Endometrium (tissue), 2 donors: ENCODE measurements around the gene GNAT1.

ENCODE experiments used
- FAIRE-seq: peaks from 2 replicates; lab custom pipeline; 2012; peaks lifted over from hg19 to GRCh38; lab: Jason Lieb, UNC
- donor health status: control.
- donor health status: control.

Gene GNAT1

GRCh38 chr3:50190936-50191660, at the start of gene GNAT1:
TSS of gene GNAT1 (plus strand) at chr3:50191610. CDS start at chr3:50191726, 116 bp downstream.
- no peak for FAIRE-seq

GRCh38 chr3:50146316-50146901, 45.0 kb upstream of the GNAT1 start:
- FAIRE-seq = no peak

DNA sequence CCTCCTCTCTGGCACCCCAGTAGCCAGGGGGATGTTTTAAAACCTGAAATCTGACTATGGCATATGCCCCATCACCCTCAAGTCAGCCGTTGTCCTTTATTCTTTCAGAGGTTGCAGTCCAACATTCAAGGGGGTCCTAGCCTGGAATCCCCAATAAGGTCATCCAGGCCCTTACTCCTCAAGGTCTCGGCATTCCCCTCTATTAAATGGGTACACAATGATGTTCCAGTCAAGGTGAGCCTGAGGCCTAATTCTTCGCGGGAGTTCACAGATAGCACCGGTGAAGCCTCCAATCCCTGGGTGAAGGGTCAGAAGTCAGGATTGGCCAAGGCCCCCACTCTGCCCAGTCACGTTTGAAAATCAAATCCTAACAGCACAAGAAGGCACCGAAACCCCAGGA, 44.4 kb upstream of the GNAT1 start:
- no peak for FAIRE-seq

GRCh38 chr3:50147447-50147846, 44.0 kb upstream of the GNAT1 start:
- FAIRE-seq = no peak

- no peak for FAIRE-seq
These were observed 43.5 kb upstream of the GNAT1 start for GRCh38 chr3:50147861-50148260.

GRCh38 chr3:50150404-50150750, 41.0 kb upstream of the GNAT1 start:
- FAIRE-seq = no peak

DNA sequence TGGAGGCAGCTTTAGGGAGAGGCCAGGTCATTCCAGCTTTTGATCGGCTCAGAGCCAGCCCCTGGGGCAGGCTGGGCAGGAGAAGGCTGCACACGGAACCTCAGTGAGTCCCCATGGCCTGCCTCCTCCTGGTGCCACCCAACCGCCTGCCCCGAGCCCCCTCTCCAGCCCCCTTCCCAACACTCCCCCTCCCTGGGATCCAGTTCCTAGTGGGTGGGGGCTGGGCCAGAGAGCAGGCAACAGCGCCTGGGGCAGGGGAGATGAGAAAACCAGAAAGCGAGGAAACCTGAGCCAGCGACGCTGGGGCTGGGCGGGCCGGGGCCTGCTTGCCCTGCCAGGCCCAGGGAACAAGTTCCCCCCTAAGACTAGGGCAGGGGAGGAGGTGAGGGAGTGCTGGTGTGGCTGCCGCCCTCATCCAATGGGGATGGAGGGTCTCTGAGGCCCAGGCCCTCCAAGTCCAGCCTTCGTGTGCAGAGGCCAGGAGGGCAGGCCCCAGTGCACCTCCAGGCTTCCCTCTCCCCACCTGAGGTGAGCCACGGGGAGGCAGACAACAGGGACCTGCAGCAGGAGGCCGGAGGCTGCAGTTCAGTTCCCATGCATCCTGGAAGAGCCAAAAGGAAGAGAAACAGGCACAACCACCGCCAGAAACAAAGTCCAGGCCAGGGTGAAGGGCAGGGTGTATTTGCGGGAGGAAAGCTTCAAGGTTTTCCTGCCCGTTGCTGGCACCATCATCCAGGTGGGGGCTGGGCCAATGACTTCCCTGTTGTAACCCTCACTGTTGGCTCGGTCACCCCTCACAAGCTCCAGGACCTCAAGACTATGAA, 40.3 kb upstream of the GNAT1 start:
- no peak for FAIRE-seq

GRCh38 chr3:50151728-50152127, 39.7 kb upstream of the GNAT1 start:
- no peak for FAIRE-seq

GRCh38 chr3:50153782-50154475, 37.5 kb upstream of the GNAT1 start:
- no peak for FAIRE-seq

GRCh38 chr3:50154476-50154839, 37.0 kb upstream of the GNAT1 start:
- FAIRE-seq = no peak

DNA sequence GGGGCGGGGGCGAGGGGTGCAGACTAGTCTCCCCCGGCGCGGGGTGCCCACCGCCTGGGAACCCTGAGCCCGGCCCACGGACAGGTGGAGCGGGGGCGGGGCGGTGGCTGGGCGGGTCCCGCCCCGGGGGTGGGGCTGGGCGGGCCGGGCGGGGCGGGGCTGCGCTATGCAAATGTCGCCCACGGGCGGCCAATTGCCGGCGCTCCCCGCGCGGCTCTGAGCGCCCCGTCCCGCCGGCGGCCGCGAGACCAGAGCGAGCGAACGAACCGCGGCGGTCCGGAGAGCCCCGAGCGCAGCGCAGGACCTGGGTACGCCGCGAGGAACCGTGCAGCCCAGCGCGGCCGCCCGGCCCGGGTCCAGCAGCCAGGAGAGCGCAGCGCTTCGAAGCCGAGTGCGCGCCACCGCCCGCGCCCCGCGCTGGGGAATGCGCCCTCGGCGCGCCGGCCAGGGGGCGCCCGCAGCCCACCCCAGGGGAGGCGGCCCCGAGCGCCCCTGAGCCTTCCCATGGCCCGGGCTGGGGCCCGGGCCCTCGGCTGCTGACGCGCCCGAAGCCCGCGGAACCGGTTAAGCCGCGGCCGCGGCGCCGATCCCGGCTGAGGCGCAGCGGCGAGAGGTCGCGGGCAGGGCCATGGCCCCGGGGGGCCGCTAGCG, 36.4 kb upstream of the GNAT1 start, which contains the start of gene SEMA3F:
Gene SEMA3F (plus strand): TSS at position 485 of the 651 bp plus-strand sequence. CDS start 4,299 bp downstream, outside the sequence.
- FAIRE-seq = no peak

DNA sequence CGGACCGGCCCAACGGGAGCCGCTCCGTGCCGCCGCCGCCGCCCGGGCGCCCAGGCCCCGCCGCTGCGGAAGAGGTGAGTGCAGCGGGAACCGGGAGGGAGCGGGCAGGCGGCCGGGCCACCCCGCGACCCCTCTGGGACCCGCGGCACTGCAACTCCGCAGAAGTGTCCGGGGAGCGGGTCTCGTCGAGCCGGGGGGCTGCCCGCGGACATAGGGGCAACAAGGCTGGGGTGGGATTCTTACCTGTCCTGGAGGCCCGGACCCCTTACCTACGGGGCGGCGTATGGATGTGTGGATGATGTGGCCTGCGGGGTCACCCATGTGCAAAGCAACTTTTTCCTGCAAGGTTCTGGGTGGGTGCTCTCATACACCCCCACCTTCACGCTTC, 35.9 kb upstream of the GNAT1 start:
- FAIRE-seq = no peak

DNA sequence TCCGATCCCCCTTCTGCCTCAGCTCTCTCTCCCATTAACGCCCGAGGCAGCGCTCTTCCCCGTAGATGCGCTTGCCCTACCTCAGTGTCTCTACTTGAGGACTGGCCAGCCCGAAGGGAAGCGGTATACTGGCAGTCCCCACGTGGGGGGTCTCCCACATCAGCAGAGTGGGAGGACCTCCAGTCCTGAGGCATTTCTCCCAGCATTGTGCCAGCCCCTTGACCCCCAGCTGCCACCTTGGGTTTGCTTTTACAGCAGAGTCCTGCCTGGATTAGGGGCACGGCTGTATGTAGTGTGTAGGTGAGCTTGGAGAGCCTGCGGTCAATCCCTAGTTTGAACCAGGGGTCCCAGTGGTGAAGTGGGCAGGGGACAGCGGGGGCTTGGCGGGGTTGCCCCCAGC, 35.5 kb upstream of the GNAT1 start:
- no peak for FAIRE-seq

GRCh38 chr3:50156549-50157493, 34.6 kb upstream of the GNAT1 start:
- no peak for FAIRE-seq

DNA sequence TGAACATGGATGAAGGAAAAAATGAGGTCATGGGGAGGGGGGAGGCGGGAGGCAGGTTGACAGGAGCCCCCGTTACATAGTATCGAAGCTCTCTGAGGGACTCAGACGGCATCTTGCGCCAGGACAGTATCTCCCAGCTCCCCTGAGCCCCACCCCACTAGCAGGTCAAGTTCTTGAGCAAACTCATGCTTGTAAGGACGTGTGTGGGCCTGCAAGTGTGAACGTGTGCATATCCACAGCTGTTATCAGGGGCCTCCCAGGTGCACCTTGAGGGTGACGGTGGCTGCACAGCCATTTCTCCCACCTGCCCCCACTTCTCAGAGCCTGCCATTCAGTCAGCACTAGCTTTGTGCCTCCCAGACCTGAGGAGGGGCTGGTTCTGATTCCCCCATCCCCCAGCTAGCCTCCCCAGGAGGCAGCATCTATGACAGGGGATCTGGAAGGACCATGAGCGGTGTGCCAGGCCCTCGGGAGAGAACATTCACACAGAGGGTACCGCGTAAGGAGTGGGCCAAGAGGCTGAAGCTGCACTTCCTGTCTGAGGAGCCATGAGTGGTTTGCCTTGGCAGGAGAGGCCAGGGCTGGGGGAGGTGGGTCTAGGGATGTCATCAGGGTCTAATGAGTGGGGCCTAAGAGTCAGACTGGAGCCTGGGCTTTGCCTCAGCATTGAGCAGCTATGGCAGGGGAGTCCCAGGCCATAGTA, 33.4 kb upstream of the GNAT1 start:
- no peak for FAIRE-seq

DNA sequence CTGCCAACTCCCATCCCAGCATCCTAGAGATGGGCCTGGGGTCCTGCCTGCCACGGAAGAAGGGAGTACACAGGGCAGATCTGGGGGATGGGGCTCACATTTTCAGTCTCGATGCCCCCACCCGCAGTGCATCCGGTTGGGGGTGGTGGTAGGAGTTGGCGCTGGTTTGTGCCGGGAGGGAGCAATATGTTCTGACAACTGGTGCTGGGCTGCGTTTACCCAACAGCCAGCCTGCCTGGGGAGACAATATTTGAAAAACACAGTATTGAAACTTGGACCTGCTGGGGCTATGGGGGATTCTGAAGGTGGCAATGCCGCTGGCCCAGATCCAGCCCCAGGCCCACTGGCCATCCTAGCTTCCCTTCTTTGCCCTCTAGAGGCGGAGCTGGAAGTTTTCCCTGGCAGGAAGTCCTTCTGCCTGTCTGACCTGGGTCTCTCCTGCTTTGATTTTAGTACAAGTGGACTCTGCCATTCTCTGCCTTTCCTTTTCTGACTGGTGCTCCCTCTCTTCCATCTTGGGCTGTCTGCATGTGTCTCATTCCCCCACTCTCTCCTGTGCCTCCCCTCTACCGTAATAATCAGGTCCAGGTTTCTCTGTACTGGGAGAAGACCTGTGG, 32.8 kb upstream of the GNAT1 start:
- no peak for FAIRE-seq

DNA sequence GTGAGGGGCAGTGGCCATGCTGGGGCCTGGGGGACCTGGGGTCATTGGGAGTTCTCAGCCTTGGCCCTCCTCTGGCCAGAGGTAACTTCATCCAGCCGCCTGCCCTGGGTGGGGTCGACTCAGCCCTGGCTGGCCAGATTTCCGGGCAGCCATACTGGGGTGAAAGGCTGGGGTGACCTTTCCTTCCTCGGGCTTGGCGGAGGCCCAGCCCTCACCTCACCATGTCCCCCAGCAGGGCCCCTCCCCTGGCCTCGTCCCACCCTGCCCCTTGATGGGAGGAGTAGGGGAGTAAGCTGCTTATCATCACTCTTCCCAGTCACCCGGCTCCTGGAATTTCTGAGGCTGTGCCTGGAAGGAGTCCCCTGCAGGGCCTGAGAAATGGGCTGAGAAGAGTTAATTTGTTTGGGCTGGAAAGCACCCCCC, 30.8 kb upstream of the GNAT1 start:
- no peak for FAIRE-seq

DNA sequence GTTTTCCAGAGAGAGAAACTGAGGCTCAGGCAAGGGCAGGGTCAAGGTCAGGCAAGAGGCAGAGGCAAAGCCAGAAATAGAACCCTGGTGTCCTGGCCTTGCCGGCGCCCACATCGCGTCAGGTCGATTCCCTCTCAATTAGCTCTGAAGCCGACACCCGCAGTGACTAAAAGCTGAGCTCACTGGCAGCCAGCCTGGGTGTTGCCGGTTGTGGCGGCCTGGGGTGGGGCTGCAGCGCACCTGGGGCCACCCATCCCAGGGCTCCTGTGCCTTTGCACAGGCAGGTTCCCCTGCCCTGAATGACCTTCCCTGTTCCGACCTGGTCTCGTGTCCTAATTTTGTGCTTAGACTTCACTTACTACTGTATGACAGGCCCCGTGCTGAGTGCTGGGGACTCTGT, 30.1 kb upstream of the GNAT1 start:
- FAIRE-seq = no peak

- FAIRE-seq = no peak
These were observed 29.2 kb upstream of the GNAT1 start for GRCh38 chr3:50162034-50162883.
